Fibroblast of lung (primary cell): ENCODE data around the gene MYPN. TPM values are rescaled to one million over a fixed set of nuclear protein-coding genes. Genes with fewer than 3 reads are reported as not detected.

Source experiments
- DNase-seq, 2 donors: peaks; one replicate each; pipeline versions ENCODE4 v3.0.0 to v3.0.0-alpha.2; 2010; ENCODE audit warnings: low read depth in 2 of 2
- H2AFZ ChIP-seq: 2 replicates; pipeline ENCODE4 v1.5.1; 2012; ENCODE audit warnings: low read length, control low read depth, inconsistent platforms
- H3K27ac ChIP-seq: 2 replicates; pipeline ENCODE4 v1.5.1; 2011; ENCODE audit warnings: low read length, control low read depth; ENCODE audit not compliant: insufficient read depth
- H3K27me3 ChIP-seq: 2 replicates; pipeline ENCODE4 v1.5.1; 2011; ENCODE audit warnings: mild to moderate bottlenecking, low read length; ENCODE audit not compliant: control insufficient read depth, insufficient read depth
- H3K36me3 ChIP-seq: 2 replicates; pipeline ENCODE4 v1.5.1; 2011; ENCODE audit warnings: low read length; ENCODE audit not compliant: control insufficient read depth, insufficient read depth
- H3K4me1 ChIP-seq: 2 replicates; pipeline ENCODE4 v1.5.1; 2011; ENCODE audit warnings: low read length; ENCODE audit not compliant: control insufficient read depth, insufficient read depth; ENCODE audit errors: extremely low read depth
- H3K4me2 ChIP-seq: 2 replicates; pipeline ENCODE4 v1.5.1; 2011; ENCODE audit warnings: low read length, control low read depth; ENCODE audit not compliant: insufficient read depth; ENCODE audit errors: extremely low read depth
- H3K4me3 ChIP-seq, 4 experiments: fragments of 200-600 bp in 1 of 4; sonication (generic) in 1 of 4; replicated peaks in 1 of 4; 2 replicates each; pipeline ENCODE4 v1.5.1; 2011 to 2016; ENCODE audit warnings: low read length in 4 of 4, low read depth in 3 of 4, mild to moderate bottlenecking in 3 of 4, control low read depth in 2 of 4, inconsistent platforms in 1 of 4, mixed read lengths in 1 of 4; ENCODE audit not compliant: insufficient read depth in 1 of 4; ENCODE audit errors: control extremely low read depth in 1 of 4
- H3K79me2 ChIP-seq: 2 replicates; pipeline ENCODE4 v1.5.1; 2012; ENCODE audit warnings: mild to moderate bottlenecking, low read length, inconsistent platforms; ENCODE audit not compliant: control insufficient read depth, insufficient read depth
- H3K9ac ChIP-seq: 2 replicates; pipeline ENCODE4 v1.5.1; 2011; ENCODE audit warnings: mild to moderate bottlenecking, low read length, control low read depth; ENCODE audit not compliant: insufficient read depth
- H3K9me3 ChIP-seq: 2 replicates; pipeline ENCODE4 v1.5.1; 2012; ENCODE audit warnings: low read depth, low read length; ENCODE audit not compliant: control insufficient read depth, insufficient read depth
- H4K20me1 ChIP-seq: 2 replicates; pipeline ENCODE4 v1.5.1; 2011; ENCODE audit warnings: low read length; ENCODE audit not compliant: control insufficient read depth, insufficient read depth; ENCODE audit errors: extremely low read depth
- CTCF ChIP-seq, 2 donors: IDR thresholded peaks in 1 of 2; conservative IDR thresholded peaks in 1 of 2; 1 replicate in 1 of 2; 2 replicates in 1 of 2; pipeline ENCODE4 v1.5.1; 2011 to 2012; ENCODE audit warnings: low read length in 2 of 2, control low read depth in 1 of 2, inconsistent platforms in 1 of 2, low read depth in 1 of 2, mild to moderate bottlenecking in 1 of 2
- EZH2 ChIP-seq: IDR thresholded peaks from 2 replicates; pipeline ENCODE4 v1.5.1; 2012; ENCODE audit warnings: low read length, control low read depth, mild to moderate bottlenecking; ENCODE audit errors: missing control alignments
- polyA plus RNA-seq, 2 donors: library from polyadenylated mRNA; depleted of rRNA in 1 of 2; stranded (reverse) in 1 of 2; unstranded in 1 of 2; fragments of >200 nt; gene quantifications; 2 replicates each; pipeline ENCODE4 v1.2.1, GENCODE V29; 2011 to 2012; ENCODE audit warnings: missing spikeins in 1 of 2
- total RNA-seq: library from RNA; depleted of rRNA; stranded (reverse); fragments of >200 nt; gene quantifications from 2 replicates; pipeline ENCODE4 v1.2.1, GENCODE V29; 2014

MYPN gene
- total and polyA plus RNA-seq, 2 donors (not counting 1 experiment from before 2014, with no cell fraction given): 0.77 to 1.2 TPM

GRCh38 chr10:68196701-68197100 is 87.4 kb downstream of the MYPN start:
- Histone ChIP-seq H3K27me3 (no peaks in the 10 kb centered on the region), H3K4me3 (no peak overlapping the region), H3K27ac (no peak overlapping the region), H4K20me1 (no peaks in the 10 kb centered on the region), H3K4me1 (no peaks in the 10 kb centered on the region), H3K4me2 (no peak overlapping the region), H2AFZ (no peak overlapping the region), H3K36me3 (no peaks in the 10 kb centered on the region), H3K9me3 (no peaks in the 10 kb centered on the region), H3K79me2 (no peaks in the 10 kb centered on the region), H3K9ac (no peak overlapping the region)
- TF ChIP-seq CTCF (conservative IDR thresholded peaks at IDR 0.05 in 1 of 2, IDR thresholded peaks at IDR 0.05 in 1 of 2; ENCODE audit: low read depth in 1 of 2, low read length in 2 of 2) (no peak), EZH2 (no peak)
- DNase-seq: no peak

- Histone ChIP-seq H3K27ac (no peak overlapping the region), H3K4me3 (no peak overlapping the region), H3K4me2 (no peak overlapping the region), H3K27me3 (no peaks in the 10 kb centered on the region), H3K4me1 (no peaks in the 10 kb centered on the region), H3K9me3 (no peaks in the 10 kb centered on the region), H4K20me1 (no peaks in the 10 kb centered on the region), H3K79me2 (no peaks in the 10 kb centered on the region), H3K9ac (no peak overlapping the region), H2AFZ (no peak overlapping the region), H3K36me3 (no peaks in the 10 kb centered on the region)
- peak; percentile 5 to 79 for DNase-seq
- TF ChIP-seq EZH2: no peak
- TF ChIP-seq CTCF (conservative IDR thresholded peaks at IDR 0.05 in 1 of 2, IDR thresholded peaks at IDR 0.05 in 1 of 2; ENCODE audit: low read depth in 1 of 2, low read length in 2 of 2): no peak
These were observed 93.7 kb downstream of the MYPN start for GRCh38 chr10:68202960-68203353.

- Histone ChIP-seq H3K9ac (no peak overlapping the region), H3K79me2 (no peaks in the 10 kb centered on the region), H4K20me1 (no peaks in the 10 kb centered on the region), H3K4me1 (no peaks in the 10 kb centered on the region), H2AFZ (peak overlapping the region; percentile 46), H3K27me3 (no peaks in the 10 kb centered on the region), H3K9me3 (no peaks in the 10 kb centered on the region), H3K36me3 (no peaks in the 10 kb centered on the region), H3K27ac (no peak overlapping the region), H3K4me2 (no peak overlapping the region), H3K4me3 (no peak overlapping the region)
- DNase-seq: peak; percentile 69 to 81
- TF ChIP-seq CTCF (conservative IDR thresholded peaks at IDR 0.05 in 1 of 2, IDR thresholded peaks at IDR 0.05 in 1 of 2; ENCODE audit: low read depth in 1 of 2, low read length in 2 of 2): peak; percentile 74 to 75
- TF ChIP-seq EZH2: no peak
These were observed 99.2 kb downstream of the MYPN start for GRCh38 chr10:68208424-68209042.
